ENCODE measurements around the gene SORCS2.

SORCS2 gene

GRCh38 chr4:7166981-7167700 lies 25.2 kb upstream of the SORCS2 start:
- Histone ChIP-seq H3K9ac (ENCODE audit: low read depth, low read length) (no peak overlapping the region), H3K4me1 (ENCODE audit: insufficient read depth, low read length) (no peaks in the 10 kb centered on the region), H3K9me3 (ENCODE audit: insufficient read depth, low read length, severe bottlenecking) (no peaks in the 10 kb centered on the region), H3K36me3 (ENCODE audit: insufficient read depth, low read length) (no peaks in the 10 kb centered on the region), H3K27me3 (ENCODE audit: insufficient read depth, low read length, poor library complexity) (peaks cover 5% of the 10 kb centered on the region), H3K79me2 (ENCODE audit: insufficient read depth, low read length) (no peaks in the 10 kb centered on the region), H3K4me3 (ENCODE audit: low read depth in 1 of 2, low read length in 2 of 2) (no peak overlapping the region), H3K4me2 (ENCODE audit: insufficient read depth, low read length) (no peak overlapping the region), H2AFZ (ENCODE audit: low read depth, low read length) (no peak overlapping the region), H3K27ac (ENCODE audit: low read length) (no peak overlapping the region), H4K20me1 (ENCODE audit: insufficient read depth, low read length) (no peaks in the 10 kb centered on the region)
- no peak for DNase-seq
- no peak for TF ChIP-seq CTCF (IDR thresholded peaks at IDR 0.05; ENCODE audit: borderline replicate concordance, extremely low read depth, low read length, poor library complexity, severe bottlenecking)
- TF ChIP-seq EZH2 (IDR thresholded peaks at IDR 0.05; ENCODE audit: borderline replicate concordance, low read depth, low read length, severe bottlenecking): no peak
- ATAC-seq (ENCODE audit: insufficient read depth, low read depth): no peak

GRCh38 chr4:7167706-7168105 lies 24.6 kb upstream of the SORCS2 start:
- no peak for DNase-seq
- Histone ChIP-seq H3K27me3 (ENCODE audit: insufficient read depth, low read length, poor library complexity) (peaks cover 5% of the 10 kb centered on the region), H3K9ac (ENCODE audit: low read depth, low read length) (no peak overlapping the region), H3K79me2 (ENCODE audit: insufficient read depth, low read length) (no peaks in the 10 kb centered on the region), H3K36me3 (ENCODE audit: insufficient read depth, low read length) (no peaks in the 10 kb centered on the region), H3K27ac (ENCODE audit: low read length) (no peak overlapping the region), H3K9me3 (ENCODE audit: insufficient read depth, low read length, severe bottlenecking) (no peaks in the 10 kb centered on the region), H3K4me3 (ENCODE audit: low read depth in 1 of 2, low read length in 2 of 2) (no peak overlapping the region), H4K20me1 (ENCODE audit: insufficient read depth, low read length) (no peaks in the 10 kb centered on the region), H2AFZ (ENCODE audit: low read depth, low read length) (no peak overlapping the region), H3K4me2 (ENCODE audit: insufficient read depth, low read length) (no peak overlapping the region), H3K4me1 (ENCODE audit: insufficient read depth, low read length) (no peaks in the 10 kb centered on the region)
- no peak for ATAC-seq (ENCODE audit: insufficient read depth, low read depth)
- no peak for TF ChIP-seq EZH2 (IDR thresholded peaks at IDR 0.05; ENCODE audit: borderline replicate concordance, low read depth, low read length, severe bottlenecking)
- TF ChIP-seq CTCF (IDR thresholded peaks at IDR 0.05; ENCODE audit: borderline replicate concordance, extremely low read depth, low read length, poor library complexity, severe bottlenecking): no peak

GRCh38 chr4:7168106-7168505 lies 24.2 kb upstream of the SORCS2 start:
- Histone ChIP-seq H3K4me1 (ENCODE audit: insufficient read depth, low read length) (no peaks in the 10 kb centered on the region), H2AFZ (ENCODE audit: low read depth, low read length) (no peak overlapping the region), H4K20me1 (ENCODE audit: insufficient read depth, low read length) (no peaks in the 10 kb centered on the region), H3K79me2 (ENCODE audit: insufficient read depth, low read length) (no peaks in the 10 kb centered on the region), H3K36me3 (ENCODE audit: insufficient read depth, low read length) (no peaks in the 10 kb centered on the region), H3K9me3 (ENCODE audit: insufficient read depth, low read length, severe bottlenecking) (no peaks in the 10 kb centered on the region), H3K4me2 (ENCODE audit: insufficient read depth, low read length) (no peak overlapping the region), H3K9ac (ENCODE audit: low read depth, low read length) (no peak overlapping the region), H3K27ac (ENCODE audit: low read length) (no peak overlapping the region), H3K27me3 (ENCODE audit: insufficient read depth, low read length, poor library complexity) (peaks cover 5% of the 10 kb centered on the region), H3K4me3 (ENCODE audit: low read depth in 1 of 2, low read length in 2 of 2) (no peak overlapping the region)
- ATAC-seq (ENCODE audit: insufficient read depth, low read depth): no peak
- no peak for DNase-seq
- TF ChIP-seq CTCF (IDR thresholded peaks at IDR 0.05; ENCODE audit: borderline replicate concordance, extremely low read depth, low read length, poor library complexity, severe bottlenecking): no peak
- TF ChIP-seq EZH2 (IDR thresholded peaks at IDR 0.05; ENCODE audit: borderline replicate concordance, low read depth, low read length, severe bottlenecking): no peak
